Stimulated activated CD8-positive, alpha-beta memory T cell treated with anti-CD3 and anti-CD28 coated beads, Interleukin-12 subunit alpha, Interleukin-12 subunit beta, amount 100 ng/mL, for 1 hour (primary cell): Measurements from ENCODE around the gene ZSWIM8.
"Not testable (repeated sequence)": the region's sequence is repeated elsewhere in the genome, so short reads cannot be mapped to it uniquely, and the experiment has no call there.

Experiments used
- DNase-seq: peaks from one replicate; pipeline ENCODE4 v3.0.0-alpha.2; 2020; ENCODE audit warnings: low read depth

Gene ZSWIM8

GRCh38 chr10:73814276-73814895, 29.0 kb downstream of the ZSWIM8 start:
- DNase-seq = no peak

- DNase-seq = no peak
Observed at GRCh38 chr10:73814896-73815718, 29.7 kb downstream of the ZSWIM8 start.

GRCh38 chr10:73815719-73816030, 30.3 kb downstream of the ZSWIM8 start:
- no peak for DNase-seq

DNA sequence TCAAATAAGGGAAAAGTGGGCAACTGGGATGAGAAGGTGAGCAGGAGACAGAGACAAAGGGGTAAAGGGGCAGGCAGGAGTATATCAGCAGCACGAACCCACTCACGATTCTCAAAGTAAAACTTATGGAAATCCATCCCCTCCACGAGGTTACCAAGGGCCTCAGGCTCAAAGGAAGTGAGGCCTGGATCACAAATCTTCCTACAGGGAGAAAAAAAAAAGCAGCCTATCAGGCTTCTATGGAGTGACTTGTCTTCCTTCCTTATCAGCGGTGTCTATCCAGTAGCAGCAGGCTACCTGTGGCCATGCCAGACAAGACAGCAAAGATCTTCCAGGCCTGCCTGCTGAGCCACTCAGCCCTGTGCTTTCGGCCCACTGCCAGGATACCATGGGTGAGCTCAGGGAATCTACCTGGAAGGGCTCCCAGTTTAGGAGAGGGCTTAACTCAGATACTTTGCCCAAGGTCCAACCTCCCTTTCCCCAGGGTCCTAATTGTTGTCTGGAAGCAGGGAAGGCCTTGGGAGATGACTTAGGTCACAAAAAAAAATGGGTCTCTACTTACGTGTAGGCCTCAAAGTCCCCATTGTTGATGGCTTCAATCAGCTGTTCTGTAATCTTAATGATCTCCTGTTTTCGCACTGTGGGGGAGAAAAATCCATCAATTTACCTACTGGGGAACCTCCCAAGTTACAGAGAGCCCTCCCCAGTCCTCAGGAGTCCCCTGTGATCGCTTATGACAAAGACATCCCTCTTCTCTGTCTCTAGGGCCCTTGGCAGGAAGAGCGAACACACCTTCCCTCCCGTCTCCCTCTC, 31.7 kb downstream of the ZSWIM8 start:
- DNase-seq = no peak

DNA sequence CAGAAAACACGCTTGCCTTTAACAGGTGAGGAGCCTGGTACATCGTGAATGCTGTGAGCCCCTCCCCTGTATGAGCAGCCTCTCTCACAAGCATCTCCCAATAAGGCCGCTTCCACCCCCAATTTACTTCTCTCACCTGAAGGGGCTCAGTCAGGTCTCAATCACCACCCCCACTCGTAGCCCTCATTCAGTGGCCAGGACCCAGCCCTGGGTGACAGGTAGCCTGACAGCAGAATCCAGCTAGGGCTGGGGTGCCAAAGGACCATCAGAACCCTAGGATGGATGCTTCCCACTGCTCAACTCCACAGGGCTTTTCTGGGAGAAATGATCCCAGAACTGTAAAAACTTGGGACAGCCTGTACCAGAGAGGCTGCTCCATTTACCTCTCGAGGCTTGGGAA, 32.4 kb downstream of the ZSWIM8 start:
- DNase-seq = no peak

DNA sequence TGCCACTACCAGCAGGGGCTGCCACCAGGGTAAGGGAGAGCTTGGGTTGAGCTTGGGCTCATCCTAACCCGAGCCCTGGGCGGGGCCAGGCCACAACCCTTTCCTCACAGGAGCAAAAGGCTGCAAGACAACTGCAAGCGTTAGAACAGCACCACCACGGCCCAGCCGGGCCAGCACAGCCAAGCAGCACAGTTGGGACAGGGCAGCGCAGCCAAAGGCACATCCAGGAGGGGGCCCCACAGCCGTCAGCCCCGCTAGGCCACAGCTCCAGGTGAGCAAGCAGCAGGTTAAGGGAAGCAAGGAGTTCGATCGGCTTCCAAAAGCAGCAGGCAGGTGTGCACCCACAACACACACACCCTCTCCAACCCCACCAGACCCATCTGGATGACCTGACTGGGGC, 33.0 kb downstream of the ZSWIM8 start:
- DNase-seq = no peak

GRCh38 chr10:73819081-73819480, 33.7 kb downstream of the ZSWIM8 start:
- DNase-seq = no peak

GRCh38 chr10:73819513-73820093, 34.2 kb downstream of the ZSWIM8 start:
- no peak for DNase-seq

GRCh38 chr10:73823391-73823790, 38.0 kb downstream of the ZSWIM8 start:
- no peak for DNase-seq

DNA sequence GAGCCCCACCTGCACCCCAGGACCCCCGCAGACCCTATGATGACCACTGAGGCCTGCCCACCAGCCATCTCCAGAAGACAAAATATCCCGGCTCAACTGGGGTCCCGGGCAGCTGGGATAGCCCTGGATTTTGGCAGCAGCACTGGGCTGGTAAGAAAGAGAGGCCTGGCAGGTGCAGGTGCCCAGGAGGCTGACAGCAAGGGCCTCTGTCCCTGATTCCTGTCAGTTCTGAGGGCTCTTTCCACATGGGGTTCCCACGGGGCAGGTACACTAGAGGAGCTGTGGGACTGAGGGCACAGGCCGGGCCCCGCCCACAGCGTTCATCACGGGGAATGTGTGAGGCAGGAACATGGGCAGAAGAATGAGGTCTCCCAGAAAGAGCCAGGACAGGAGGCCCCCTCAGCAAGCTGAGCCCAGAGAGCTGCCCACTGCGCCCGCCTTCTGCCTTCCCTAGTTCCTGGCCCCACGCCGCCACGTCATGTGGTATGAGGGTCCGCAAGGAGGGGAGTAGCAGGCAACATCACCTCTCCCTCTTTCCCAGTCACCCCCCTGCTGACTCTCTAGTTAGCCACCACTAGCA, 38.8 kb downstream of the ZSWIM8 start:
- no peak for DNase-seq

DNA sequence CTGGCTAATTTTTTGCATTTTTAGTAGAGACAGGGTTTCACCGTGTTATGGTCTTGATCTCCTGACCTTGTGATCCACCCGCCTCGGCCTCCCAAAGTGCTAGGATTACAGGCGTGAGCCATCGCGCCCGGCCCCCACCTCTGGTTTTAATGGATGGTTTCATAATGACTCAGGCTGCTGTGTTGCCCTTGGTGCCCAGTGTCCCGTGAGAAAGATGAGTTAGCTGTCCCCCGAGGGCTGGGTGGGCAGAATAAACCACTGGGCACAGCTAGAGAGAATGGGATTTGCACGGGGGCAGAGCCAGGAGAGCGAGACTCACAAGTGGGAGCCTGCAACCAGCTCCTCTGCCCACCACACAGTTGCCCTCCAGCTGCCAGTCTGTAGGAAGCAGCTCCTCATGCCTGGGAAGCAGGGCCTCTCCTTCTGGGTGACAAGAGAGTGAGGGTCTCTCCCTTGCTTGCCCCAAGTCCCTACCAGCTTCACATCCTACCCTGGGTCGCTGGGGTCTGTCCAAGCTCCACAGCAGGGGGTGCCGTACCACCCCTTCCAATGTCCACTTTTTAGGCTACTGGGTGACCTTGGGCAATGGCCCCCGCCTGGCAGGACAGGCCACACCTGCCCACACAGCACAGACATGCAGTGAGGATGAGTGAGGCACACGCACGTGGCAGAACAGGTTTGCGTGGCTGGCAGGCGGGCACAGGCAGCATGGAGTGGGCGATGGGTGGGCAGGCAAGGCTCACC, 42.1 kb downstream of the ZSWIM8 start:
- DNase-seq = no peak

- DNase-seq = no peak
Observed at GRCh38 chr10:73828161-73828560, 42.8 kb downstream of the ZSWIM8 start.

GRCh38 chr10:73829090-73829489, 43.7 kb downstream of the ZSWIM8 start:
- not testable (repeated sequence) for DNase-seq

DNA sequence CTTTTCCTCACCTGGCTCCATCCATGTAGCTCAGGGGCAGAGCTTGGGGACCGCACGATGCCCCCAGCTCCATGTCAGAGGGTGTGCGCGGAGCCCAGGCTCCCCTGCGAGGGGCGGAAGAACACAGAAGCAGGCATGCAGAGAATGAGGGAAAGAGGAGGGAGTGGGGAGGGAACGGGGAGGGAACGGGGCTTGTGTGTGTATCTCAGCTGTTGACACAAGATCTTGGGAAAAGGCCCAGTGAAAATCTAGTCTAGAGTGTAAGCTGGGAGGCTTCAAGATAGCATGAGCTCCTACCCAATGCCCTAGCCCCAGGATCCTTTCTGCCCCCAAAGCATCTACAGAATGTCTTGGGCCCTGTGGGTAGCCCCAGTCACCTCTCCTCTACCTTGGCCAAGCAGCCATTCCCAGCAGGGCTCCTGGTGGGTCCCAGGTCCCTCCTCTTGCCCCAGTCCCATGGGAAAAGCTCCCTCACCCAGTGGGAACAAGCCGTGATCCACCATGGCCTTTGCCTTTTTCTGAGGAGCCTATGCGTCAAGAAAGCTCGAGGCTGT, 51.1 kb downstream of the ZSWIM8 start:
- no peak for DNase-seq

- DNase-seq = no peak
Observed at GRCh38 chr10:73837072-73837471, 51.7 kb downstream of the ZSWIM8 start.

GRCh38 chr10:73838008-73838567, 52.7 kb downstream of the ZSWIM8 start:
- no peak for DNase-seq

DNA sequence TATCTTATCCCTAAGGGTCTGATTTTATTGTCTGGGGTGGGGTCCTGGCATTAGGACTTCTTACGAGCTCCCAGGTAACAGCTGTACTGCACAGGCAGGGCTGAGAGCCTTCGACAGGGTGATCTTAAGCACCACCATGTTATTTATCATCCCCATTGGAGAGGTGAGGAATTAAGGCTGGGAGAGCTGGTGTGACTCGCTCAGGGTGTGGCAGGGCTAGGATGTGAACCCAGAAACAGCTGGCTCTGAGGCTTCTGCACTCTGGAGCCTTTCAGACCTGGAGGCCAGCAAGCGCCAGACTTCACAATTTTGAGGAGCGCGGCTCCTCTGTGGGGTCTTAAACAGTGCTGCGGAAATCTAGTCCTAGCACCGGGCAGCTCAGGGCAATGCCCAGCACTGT, 53.4 kb downstream of the ZSWIM8 start:
- DNase-seq = no peak

DNA sequence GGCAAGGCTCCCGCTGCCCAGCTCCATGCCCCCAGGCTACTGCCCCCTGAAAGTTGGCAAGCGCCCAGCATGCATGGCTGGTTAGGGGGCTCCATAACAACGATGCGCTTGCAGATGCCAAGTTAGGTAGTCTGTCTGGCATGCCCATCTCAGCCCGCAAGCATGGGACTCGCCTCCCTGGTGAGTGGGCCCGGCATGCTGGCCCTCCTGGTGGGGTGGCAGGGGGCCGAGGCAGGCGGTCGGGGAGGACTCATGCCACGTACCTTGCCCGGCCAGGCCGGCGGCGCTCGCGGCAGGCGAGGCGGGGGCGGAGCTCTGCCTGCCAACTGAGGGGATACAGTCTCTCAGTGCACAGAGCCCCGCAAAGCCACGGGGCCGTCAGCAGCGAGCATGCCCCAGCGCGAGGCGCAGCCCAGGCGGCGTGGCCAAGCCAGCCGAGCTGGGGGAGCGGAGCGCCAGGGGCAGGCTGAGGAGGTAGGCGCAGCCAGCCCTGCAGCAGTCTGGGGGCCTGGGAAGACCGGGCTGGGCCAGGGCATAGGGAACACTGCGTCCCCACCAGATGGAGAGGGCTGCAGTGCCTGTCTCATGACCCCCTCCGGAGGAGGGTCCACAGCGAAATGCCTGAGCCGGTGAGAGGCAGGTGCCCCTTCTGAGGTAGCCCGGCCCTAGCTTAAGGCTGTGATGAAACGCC, 54.0 kb downstream of the ZSWIM8 start:
- no peak for DNase-seq

GRCh38 chr10:73840056-73840402, 54.6 kb downstream of the ZSWIM8 start:
- DNase-seq = no peak

- DNase-seq = no peak
Observed at GRCh38 chr10:73840403-73841060, 55.1 kb downstream of the ZSWIM8 start.
